Activated CD4-positive, alpha-beta T cell treated with anti-CD3 and anti-CD28 coated beads, Interleukin-2, amount 50 U/mL, for 24 hours (primary cell): Measurements from ENCODE around the gene TAF1C.

Experiments used
- DNase-seq, 2 donors: peaks; one replicate each; pipeline ENCODE4 v3.0.0-alpha.2; 2020; ENCODE audit warnings: low read depth in 1 of 2, low spot score in 1 of 2

The TAF1C gene

GRCh38 chr16:84132527-84133285 is 54.2 kb downstream of the TAF1C start:
- DNase-seq, result no peak

- DNase-seq, result no peak
These were observed 55.7 kb downstream of the TAF1C start for GRCh38 chr16:84131117-84131516.
